Calu3 (cell line): ENCODE data around the gene HLCS. TPM values are rescaled to one million over a fixed set of nuclear protein-coding genes. Genes with fewer than 3 reads are reported as not detected.

Experiments
- BruUV-seq: library from RNA; stranded (reverse); fragments of 400-500 nt; replicated peaks from 2 replicates; lab custom pipeline; 2021; lab: Mats Ljungman, UMichigan
- CTCF ChIA-PET: fragments of 300-600 bp; sonication (Branson Sonifier 250); formaldehyde crosslinking; loops from one replicate; lab custom pipeline; 2022; ENCODE audit warnings: antibody characterized with exemption; lab: Charles Lee
- DNase-seq: peaks from one replicate; pipeline ENCODE4 v3.0.0; 2022
- H3K27ac Mint-ChIP-seq: one replicate; pipeline ENCODE4 v1.8.0; 2022; ENCODE audit warnings: mixed read lengths; ENCODE audit not compliant: unreplicated experiment
- H3K27me3 Mint-ChIP-seq: one replicate; pipeline ENCODE4 v1.8.0; 2022; ENCODE audit warnings: mixed read lengths; ENCODE audit not compliant: unreplicated experiment
- H3K36me3 Mint-ChIP-seq: one replicate; pipeline ENCODE4 v1.8.0; 2022; ENCODE audit warnings: mild to moderate bottlenecking, moderate library complexity, mixed read lengths; ENCODE audit not compliant: insufficient read depth, unreplicated experiment
- H3K4me1 Mint-ChIP-seq: one replicate; pipeline ENCODE4 v1.8.0; 2022; ENCODE audit warnings: mild to moderate bottlenecking, low read depth, mixed read lengths; ENCODE audit not compliant: unreplicated experiment
- H3K4me3 Mint-ChIP-seq: one replicate; pipeline ENCODE4 v1.8.0; 2022; ENCODE audit warnings: mild to moderate bottlenecking, low read depth, moderate library complexity, mixed read lengths; ENCODE audit not compliant: unreplicated experiment
- H3K9me3 Mint-ChIP-seq: one replicate; pipeline ENCODE4 v1.8.0; 2022; ENCODE audit warnings: low read depth, mixed read lengths; ENCODE audit not compliant: unreplicated experiment
- CTCF ChIP-seq: fragments of 200-600 bp; IDR thresholded peaks from one replicate; pipeline ENCODE4 v1.8.0; 2022; ENCODE audit warnings: antibody characterized with exemption; ENCODE audit not compliant: unreplicated experiment
- intact Hi-C: fragments of 100-400 bp; cut with micrococcal nuclease; formaldehyde crosslinking; loops from one replicate; pipeline ENCODE4 v1.10.0; 2022; ENCODE audit not compliant: unreplicated experiment
- total RNA-seq: library from RNA; stranded (reverse); gene quantifications from 2 replicates; pipeline ENCODE4 v1.2.3, GENCODE V29; 2022

The HLCS gene
- total RNA-seq, 1 experiment from 2014 or later: 18.4 TPM

DNA sequence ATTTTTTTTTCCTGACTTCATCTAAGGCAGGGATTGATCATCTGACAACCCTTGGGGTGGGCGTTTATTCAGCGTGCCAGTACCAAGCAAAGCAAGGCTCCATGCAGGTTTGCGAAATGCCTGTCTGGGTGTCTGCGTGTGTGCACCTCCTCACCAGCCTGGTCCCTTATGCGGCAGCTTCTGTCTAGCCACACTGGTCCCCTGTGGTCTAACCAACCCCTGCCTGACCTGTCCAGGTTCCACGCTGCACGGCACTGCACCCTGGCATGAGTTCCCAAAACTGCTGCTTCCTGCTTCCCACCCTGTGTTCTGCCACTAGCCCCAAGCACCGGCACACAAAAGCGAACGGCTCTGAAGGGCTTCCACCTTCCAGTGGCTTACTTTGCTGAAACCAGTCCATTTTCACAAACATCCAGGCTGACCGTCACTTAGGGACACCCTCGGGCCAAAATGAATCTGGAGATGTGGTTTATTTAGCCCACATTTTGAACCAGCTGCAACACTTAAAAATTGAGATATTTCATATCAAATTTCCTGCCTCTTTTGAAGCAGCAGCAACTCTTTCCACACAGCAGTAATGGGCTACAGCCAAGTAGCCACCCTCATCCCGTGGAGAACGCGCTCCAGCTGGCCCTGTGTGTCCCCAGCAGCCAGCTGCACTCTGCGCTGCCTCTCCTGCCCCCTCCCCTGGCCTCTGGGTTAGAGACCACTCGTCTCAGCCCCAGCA is 55.7 kb downstream of the HLCS start:
- Mint-ChIP-seq H3K36me3 (peaks cover 15% of the 10 kb centered on the region), H3K27me3 (no peaks in the 10 kb centered on the region), H3K27ac (peak overlapping the region; percentile 100), H3K4me3 (no peak overlapping the region), H3K4me1 (peaks cover 26% of the 10 kb centered on the region), H3K9me3 (no peaks in the 10 kb centered on the region)
- no TSS peak for BruUV-seq
- intact Hi-C loops: no loop called here
- CTCF ChIA-PET: no interaction called here
- no peak for TF ChIP-seq CTCF
- no peak for DNase-seq

DNA sequence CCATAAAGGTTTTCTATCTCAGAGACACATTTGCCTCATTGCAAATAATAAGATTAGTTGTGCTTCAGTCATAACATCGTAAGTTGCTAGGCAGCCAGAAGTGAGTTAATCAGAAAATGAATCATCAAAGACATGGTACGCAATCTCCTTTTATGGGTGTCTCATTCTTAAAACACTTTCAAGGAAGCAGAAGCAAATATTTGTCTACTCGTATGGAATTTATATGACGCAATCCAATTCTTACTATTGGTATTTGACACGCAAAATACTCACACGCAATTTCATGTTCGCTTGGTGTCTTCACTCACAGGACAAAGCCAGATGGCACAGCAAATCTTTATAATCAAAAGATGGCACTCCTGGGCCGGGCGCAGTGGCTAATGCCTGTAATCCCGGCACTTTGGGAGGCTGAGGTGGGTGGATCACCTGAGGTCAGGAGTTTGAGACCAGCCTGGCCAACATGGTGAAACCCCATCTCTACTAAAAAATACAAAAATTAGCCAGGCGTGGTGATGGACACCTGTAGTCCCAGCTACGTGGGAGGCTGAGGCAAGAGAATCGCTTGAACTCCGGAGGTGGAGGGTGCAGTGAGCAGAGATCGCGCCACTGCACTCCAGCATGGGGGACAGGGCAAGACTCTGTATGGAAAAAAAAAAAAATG is 56.4 kb downstream of the HLCS start:
- peaks cover 26% of the 10 kb centered on the region for H3K4me1 Mint-ChIP-seq
- no peaks in the 10 kb centered on the region for H3K27me3 Mint-ChIP-seq
- CTCF ChIA-PET: no interaction called here
- no peak for TF ChIP-seq CTCF
- peak overlapping the region; percentile 45 for H3K4me3 Mint-ChIP-seq
- no peaks in the 10 kb centered on the region for H3K9me3 Mint-ChIP-seq
- peaks cover 15% of the 10 kb centered on the region for H3K36me3 Mint-ChIP-seq
- peak; percentile 31 for DNase-seq
- TSS peak; percentile 96 for BruUV-seq
- peak overlapping the region; percentile 100 for H3K27ac Mint-ChIP-seq
- intact Hi-C loops: loop anchor here (5.0 kb wide), 2 partner anchors 48 to 208 kb away; no protein-coding TSS in a partner anchor

- H3K4me1 Mint-ChIP-seq: peaks cover 26% of the 10 kb centered on the region
- no peaks in the 10 kb centered on the region for H3K27me3 Mint-ChIP-seq
- BruUV-seq: TSS peak; percentile 90
- peak; percentile 37 for DNase-seq
- H3K9me3 Mint-ChIP-seq: no peaks in the 10 kb centered on the region
- intact Hi-C loops: loop anchor here (5.0 kb wide), 2 partner anchors 47 to 207 kb away; no protein-coding TSS in a partner anchor
- peaks cover 15% of the 10 kb centered on the region for H3K36me3 Mint-ChIP-seq
- no peak for TF ChIP-seq CTCF
- CTCF ChIA-PET: no interaction called here
- peak overlapping the region; percentile 45 for H3K4me3 Mint-ChIP-seq
- peak overlapping the region; percentile 100 for H3K27ac Mint-ChIP-seq
Observed at GRCh38 chr21:36909423-36909822, 57.0 kb downstream of the HLCS start.

- BruUV-seq: no TSS peak
- Mint-ChIP-seq H3K27me3 (no peaks in the 10 kb centered on the region), H3K9me3 (no peaks in the 10 kb centered on the region), H3K27ac (peak overlapping the region; percentile 100), H3K4me1 (peaks cover 26% of the 10 kb centered on the region), H3K36me3 (peaks cover 15% of the 10 kb centered on the region), H3K4me3 (no peak overlapping the region)
- no peak for TF ChIP-seq CTCF
- DNase-seq: no peak
- intact Hi-C loops: loop anchor here (5.0 kb wide), 2 partner anchors 46 to 206 kb away; no protein-coding TSS in a partner anchor
- CTCF ChIA-PET: interaction anchor here (1.7 kb wide), 1 partner anchor 9 kb away, joined by 7 read pairs; no protein-coding TSS in a partner anchor
Observed at GRCh38 chr21:36908260-36908908, 58.1 kb downstream of the HLCS start.
